H9 (cell line): ENCODE results near the gene IGFALS. TPM values are rescaled to one million over a fixed set of nuclear protein-coding genes. Genes with fewer than 3 reads are reported as not detected.

Experiments
- DNase-seq: peaks from one replicate; pipeline ENCODE4 v3.0.0-alpha.2; 2017
- H2AFZ ChIP-seq: one replicate; pipeline ENCODE4 v1.6.1; 2013; ENCODE audit warnings: mild to moderate bottlenecking, low read length, control low read depth, moderate library complexity
- H2AK5ac ChIP-seq: 2 replicates; pipeline ENCODE4 v1.6.1; 2013; ENCODE audit warnings: low read length, control low read depth, mixed read lengths; ENCODE audit not compliant: insufficient read length
- H2BK120ac ChIP-seq: one replicate; pipeline ENCODE4 v1.6.1; 2013; ENCODE audit warnings: low read depth, mild to moderate bottlenecking, low read length, control low read depth, inconsistent platforms; ENCODE audit not compliant: poor library complexity, severe bottlenecking
- H2BK12ac ChIP-seq: 2 replicates; pipeline ENCODE4 v1.6.1; 2013; ENCODE audit warnings: low read length, control low read depth, mixed read lengths, low read depth; ENCODE audit not compliant: insufficient read length
- H2BK15ac ChIP-seq: 2 replicates; pipeline ENCODE4 v1.6.1; 2013; ENCODE audit warnings: low read depth, low read length, control low read depth
- H2BK20ac ChIP-seq: one replicate; pipeline ENCODE4 v1.6.1; 2013; ENCODE audit warnings: low read depth, mild to moderate bottlenecking, low read length, control low read depth, inconsistent platforms; ENCODE audit not compliant: poor library complexity, severe bottlenecking
- H2BK5ac ChIP-seq: 2 replicates; pipeline ENCODE4 v1.6.1; 2013; ENCODE audit warnings: low read length, control low read depth, mixed read lengths; ENCODE audit not compliant: insufficient read length
- H3K14ac ChIP-seq: 2 replicates; pipeline ENCODE4 v1.6.1; 2013; ENCODE audit warnings: low read length, control low read depth; ENCODE audit not compliant: insufficient read depth
- H3K18ac ChIP-seq: 2 replicates; pipeline ENCODE4 v1.6.1; 2013; ENCODE audit warnings: low read depth, mild to moderate bottlenecking, mixed read lengths, low read length, control low read depth; ENCODE audit not compliant: insufficient read length
- H3K23ac ChIP-seq: 2 replicates; pipeline ENCODE4 v1.6.1; 2013; ENCODE audit warnings: low read length, control low read depth, mixed read lengths, low read depth; ENCODE audit not compliant: insufficient read length
- H3K23me2 ChIP-seq: 2 replicates; pipeline ENCODE4 v1.6.1; 2013; ENCODE audit warnings: low read depth, mild to moderate bottlenecking, mixed read lengths, low read length, control low read depth; ENCODE audit not compliant: insufficient read length, poor library complexity, severe bottlenecking
- H3K27ac ChIP-seq: 2 replicates; pipeline ENCODE4 v1.5.1; 2013; ENCODE audit warnings: low read length, control low read depth, mixed read lengths, low read depth; ENCODE audit not compliant: insufficient read length
- H3K27me3 ChIP-seq: 2 replicates; pipeline ENCODE4 v1.6.1; 2013; ENCODE audit warnings: low read length, control low read depth, inconsistent platforms; ENCODE audit not compliant: insufficient read depth
- H3K4ac ChIP-seq: 2 replicates; pipeline ENCODE4 v1.6.1; 2013; ENCODE audit warnings: low read depth, mild to moderate bottlenecking, control low read depth, inconsistent platforms, low read length, moderate library complexity
- H3K4me1 ChIP-seq: 2 replicates; pipeline ENCODE4 v1.6.1; 2013; ENCODE audit warnings: low read length, control low read depth, inconsistent platforms; ENCODE audit not compliant: insufficient read depth
- H3K4me2 ChIP-seq: 2 replicates; pipeline ENCODE4 v1.6.1; 2013; ENCODE audit warnings: low read length, control low read depth, mixed read lengths; ENCODE audit not compliant: insufficient read length, insufficient read depth
- H3K56ac ChIP-seq: 2 replicates; pipeline ENCODE4 v1.6.1; 2013; ENCODE audit warnings: low read depth, mild to moderate bottlenecking, mixed read lengths, low read length, control low read depth; ENCODE audit not compliant: insufficient read length
- H3K79me1 ChIP-seq: 2 replicates; pipeline ENCODE4 v1.6.1; 2013; ENCODE audit warnings: low read depth, mild to moderate bottlenecking, moderate library complexity, low read length, control low read depth, inconsistent platforms; ENCODE audit not compliant: insufficient read depth, poor library complexity, severe bottlenecking
- H3K79me2 ChIP-seq: 2 replicates; pipeline ENCODE4 v1.6.1; 2013; ENCODE audit warnings: low read length, control low read depth, inconsistent platforms; ENCODE audit not compliant: insufficient read depth
- H3K9ac ChIP-seq: 2 replicates; pipeline ENCODE4 v1.6.1; 2013; ENCODE audit warnings: low read length, control low read depth, mixed read lengths; ENCODE audit not compliant: insufficient read length; ENCODE audit errors: extremely low read depth
- H3K9me3 ChIP-seq: one replicate; pipeline ENCODE4 v1.6.1; 2013; ENCODE audit warnings: low read depth, low read length, inconsistent platforms; ENCODE audit not compliant: control insufficient read depth
- H3T11ph ChIP-seq: one replicate; pipeline ENCODE4 v1.6.1; 2013; ENCODE audit warnings: mild to moderate bottlenecking, low read length, control low read depth, inconsistent platforms
- H4K20me1 ChIP-seq: one replicate; pipeline ENCODE4 v1.6.1; 2013; ENCODE audit not compliant: control insufficient read depth, insufficient read length, insufficient read depth
- H4K5ac ChIP-seq: 2 replicates; pipeline ENCODE4 v1.6.1; 2013; ENCODE audit warnings: low read depth, mild to moderate bottlenecking, mixed read lengths, low read length, control low read depth; ENCODE audit not compliant: insufficient read length
- H4K8ac ChIP-seq: replicated peaks from 2 replicates; pipeline ENCODE4 v1.6.1; 2013; ENCODE audit warnings: low read length, control low read depth, mixed read lengths, low read depth; ENCODE audit not compliant: insufficient read length
- H4K91ac ChIP-seq: 2 replicates; pipeline ENCODE4 v1.6.1; 2013; ENCODE audit warnings: low read depth, mild to moderate bottlenecking, moderate library complexity, mixed read lengths, low read length, control low read depth; ENCODE audit not compliant: insufficient read length
- H3K27ac Mint-ChIP-seq, 3 experiments: 2 replicates in 2 of 3; 3 replicates in 1 of 3; pipeline ENCODE4 v1.8.0; 2020 to 2021; ENCODE audit warnings: mixed read lengths in 3 of 3, mild to moderate bottlenecking in 1 of 3, moderate library complexity in 1 of 3
- H3K27me3 Mint-ChIP-seq: 2 replicates; pipeline ENCODE4 v1.8.0; 2021; ENCODE audit warnings: low read depth, mild to moderate bottlenecking, moderate library complexity, mixed read lengths
- H3K36me3 Mint-ChIP-seq, 3 experiments: 2 replicates in 2 of 3; 3 replicates in 1 of 3; pipeline ENCODE4 v1.8.0; 2020 to 2021; ENCODE audit warnings: low read depth in 3 of 3, mixed read lengths in 3 of 3; ENCODE audit not compliant: insufficient read depth in 1 of 3
- H3K4me1 Mint-ChIP-seq, 2 experiments: 2 replicates each; pipeline ENCODE4 v1.8.0; 2020; ENCODE audit warnings: mixed read lengths in 2 of 2
- H3K4me3 Mint-ChIP-seq, 2 experiments: 2 replicates in 1 of 2; 3 replicates in 1 of 2; pipeline ENCODE4 v1.8.0; 2020 to 2021; ENCODE audit warnings: mild to moderate bottlenecking in 2 of 2, mixed read lengths in 2 of 2, moderate library complexity in 1 of 2
- H3K9me3 Mint-ChIP-seq, 2 experiments: 2 replicates in 1 of 2; 3 replicates in 1 of 2; pipeline ENCODE4 v1.8.0; 2020; ENCODE audit warnings: mild to moderate bottlenecking in 2 of 2, mixed read lengths in 2 of 2, moderate library complexity in 1 of 2
- WGBS: extraction: QIAGEN DNeasy Blood & Tissue Kit; methylation state at CpG from one replicate; pipeline ENCODE4 v1.1.7; 2013; ENCODE audit warnings: missing lambda C conversion rate, low lambda C conversion rate, mixed read lengths; ENCODE audit not compliant: insufficient read length; ENCODE audit errors: extremely low coverage; 5-methylcytosine and 5-hydroxymethylcytosine counted together
- total RNA-seq: library from RNA; stranded (reverse); gene quantifications from 2 replicates; pipeline ENCODE4 v1.2.1, GENCODE V29; 2021
- TF ChIP-seq, protein P1 (sequence below): fragments of 200-600 bp; sonication (generic); conservative IDR thresholded peaks from 3 replicates; pipeline ENCODE4 v1.8.0; 2021; ENCODE audit warnings: antibody characterized with exemption, mild to moderate bottlenecking

The IGFALS gene
- total RNA-seq, 1 experiment from 2014 or later: not detected

GRCh38 chr16:1781758-1782407 lies 11.6 kb downstream of the IGFALS start:
- Histone ChIP-seq H3K9me3 (no peaks in the 10 kb centered on the region), H4K91ac (no peak overlapping the region), H2BK15ac (no peak overlapping the region), H3K4ac (no peak overlapping the region), H3K23me2 (peaks cover 5% of the 10 kb centered on the region), H3K79me1 (peaks cover 5% of the 10 kb centered on the region), H3K4me1 (no peaks in the 10 kb centered on the region; the same call in 1 of the 2 replicates), H3K18ac (peak overlapping the region; percentile 59), H2BK20ac (no peak overlapping the region), H2BK5ac (no peak overlapping the region), H3K56ac (no peak overlapping the region), H4K5ac (no peak overlapping the region), H2AK5ac (no peak overlapping the region), H3K27ac (no peak overlapping the region), H3K9ac (peak overlapping the region; percentile 61), H2AFZ (no peak overlapping the region), H3K14ac (peak overlapping the region; percentile 43; the same call in 1 of the 2 replicates), H3K27me3 (no peaks in the 10 kb centered on the region), H2BK12ac (no peak overlapping the region), H3K4me2 (peak overlapping the region; percentile 70), H3T11ph (no peak overlapping the region), H4K8ac (no peak overlapping the region), H3K79me2 (peaks cover 8% of the 10 kb centered on the region; the same call in 1 of the 2 replicates), H3K23ac (no peak overlapping the region), H2BK120ac (no peak overlapping the region), H4K20me1 (no peaks in the 10 kb centered on the region)
- peaks cover 2% of the 10 kb centered on the region; the same call in 1 of the 2 replicates for H3K27me3 Mint-ChIP-seq
- no peak for DNase-seq
- peak overlapping the region; percentile 91 to 94 for H3K4me3 Mint-ChIP-seq
- H3K9me3 Mint-ChIP-seq: no peaks in the 10 kb centered on the region
- TF ChIP-seq, protein P1, sequence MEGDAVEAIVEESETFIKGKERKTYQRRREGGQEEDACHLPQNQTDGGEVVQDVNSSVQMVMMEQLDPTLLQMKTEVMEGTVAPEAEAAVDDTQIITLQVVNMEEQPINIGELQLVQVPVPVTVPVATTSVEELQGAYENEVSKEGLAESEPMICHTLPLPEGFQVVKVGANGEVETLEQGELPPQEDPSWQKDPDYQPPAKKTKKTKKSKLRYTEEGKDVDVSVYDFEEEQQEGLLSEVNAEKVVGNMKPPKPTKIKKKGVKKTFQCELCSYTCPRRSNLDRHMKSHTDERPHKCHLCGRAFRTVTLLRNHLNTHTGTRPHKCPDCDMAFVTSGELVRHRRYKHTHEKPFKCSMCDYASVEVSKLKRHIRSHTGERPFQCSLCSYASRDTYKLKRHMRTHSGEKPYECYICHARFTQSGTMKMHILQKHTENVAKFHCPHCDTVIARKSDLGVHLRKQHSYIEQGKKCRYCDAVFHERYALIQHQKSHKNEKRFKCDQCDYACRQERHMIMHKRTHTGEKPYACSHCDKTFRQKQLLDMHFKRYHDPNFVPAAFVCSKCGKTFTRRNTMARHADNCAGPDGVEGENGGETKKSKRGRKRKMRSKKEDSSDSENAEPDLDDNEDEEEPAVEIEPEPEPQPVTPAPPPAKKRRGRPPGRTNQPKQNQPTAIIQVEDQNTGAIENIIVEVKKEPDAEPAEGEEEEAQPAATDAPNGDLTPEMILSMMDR: 0 out of 3 replicates have a peak, but pooled peaks have one; percentile 12
- H3K4me1 Mint-ChIP-seq: peaks cover 7 to 14% of the 10 kb centered on the region in 2 experiments
- peaks cover 2 to 32% (median 11%) of the 10 kb centered on the region in 3 experiments; a peak in 5 of 7 replicates for H3K36me3 Mint-ChIP-seq
- WGBS: no CpG with 5 or more reads among the region's 70 CpGs
- peak overlapping the region; percentile 59 to 95 (median 72); a peak in 5 of 7 replicates for H3K27ac Mint-ChIP-seq
